Panc1 (cell line): ENCODE results near the gene DAB2IP.

ENCODE experiments used
- POLR2AphosphoS5 ChIP-seq: IDR thresholded peaks from 2 replicates; pipeline ENCODE4 v1.6.1; 2012; ENCODE audit warnings: mild to moderate bottlenecking, low read depth, low read length, moderate library complexity
- SIN3A ChIP-seq: IDR thresholded peaks from 2 replicates; pipeline ENCODE4 v1.6.1; 2012; ENCODE audit warnings: low read depth, mild to moderate bottlenecking, low read length, moderate library complexity, borderline replicate concordance; ENCODE audit not compliant: insufficient read depth
- TCF7L2 ChIP-seq: IDR thresholded peaks from 2 replicates; pipeline ENCODE4 v1.6.1; 2011; ENCODE audit warnings: mild to moderate bottlenecking, low read depth, low read length, inconsistent platforms
- TF ChIP-seq, protein P1 (sequence below): fragments of 450-650 bp; IDR thresholded peaks from 2 replicates; pipeline ENCODE4 v1.5.1; 2017; ENCODE audit warnings: mild to moderate bottlenecking
- TF ChIP-seq, protein P2 (sequence below), 2 experiments: IDR thresholded peaks; 2 replicates each; pipeline ENCODE4 v1.6.1; 2011 to 2012; ENCODE audit warnings: low read depth in 2 of 2, control low read depth in 1 of 2, low read length in 1 of 2, mild to moderate bottlenecking in 1 of 2, moderate library complexity in 1 of 2; ENCODE audit not compliant: insufficient read depth in 1 of 2

DNA sequence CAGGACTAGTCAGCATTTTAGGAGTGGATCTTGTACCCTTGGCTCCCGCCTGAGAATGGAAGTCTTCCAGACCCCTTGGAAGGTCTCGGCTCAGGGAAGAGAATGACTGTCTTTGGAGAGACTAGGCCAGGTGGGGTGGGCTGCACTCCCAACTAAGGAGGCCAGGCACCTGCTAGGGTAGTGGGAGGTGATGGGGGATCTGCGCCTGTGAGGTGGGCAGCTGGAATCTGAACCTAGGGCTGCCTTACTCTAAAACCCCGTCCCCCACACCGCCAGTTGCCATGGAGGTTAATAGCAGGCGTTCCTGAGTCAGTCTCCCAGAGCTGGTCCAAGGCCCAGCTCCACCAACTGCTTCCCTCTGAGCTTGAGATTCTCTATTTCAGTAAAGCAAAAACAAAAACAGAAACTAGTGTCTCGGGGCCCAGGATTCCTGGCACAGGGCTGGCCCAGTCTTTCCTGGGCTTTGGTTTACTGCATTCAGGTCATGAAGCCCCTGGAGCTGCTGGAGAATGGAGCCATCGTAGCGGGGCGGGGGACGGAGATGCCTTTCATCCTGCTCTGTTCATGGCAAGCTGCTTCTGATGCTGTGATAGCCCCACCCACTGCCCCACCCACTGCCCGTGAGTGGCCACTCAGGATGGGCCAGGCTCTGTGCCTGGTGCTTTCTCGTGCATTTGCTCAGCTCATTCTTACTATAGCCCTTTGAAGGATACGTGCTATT lies 57.5 kb downstream of the DAB2IP start:
- TF ChIP-seq, protein P1, sequence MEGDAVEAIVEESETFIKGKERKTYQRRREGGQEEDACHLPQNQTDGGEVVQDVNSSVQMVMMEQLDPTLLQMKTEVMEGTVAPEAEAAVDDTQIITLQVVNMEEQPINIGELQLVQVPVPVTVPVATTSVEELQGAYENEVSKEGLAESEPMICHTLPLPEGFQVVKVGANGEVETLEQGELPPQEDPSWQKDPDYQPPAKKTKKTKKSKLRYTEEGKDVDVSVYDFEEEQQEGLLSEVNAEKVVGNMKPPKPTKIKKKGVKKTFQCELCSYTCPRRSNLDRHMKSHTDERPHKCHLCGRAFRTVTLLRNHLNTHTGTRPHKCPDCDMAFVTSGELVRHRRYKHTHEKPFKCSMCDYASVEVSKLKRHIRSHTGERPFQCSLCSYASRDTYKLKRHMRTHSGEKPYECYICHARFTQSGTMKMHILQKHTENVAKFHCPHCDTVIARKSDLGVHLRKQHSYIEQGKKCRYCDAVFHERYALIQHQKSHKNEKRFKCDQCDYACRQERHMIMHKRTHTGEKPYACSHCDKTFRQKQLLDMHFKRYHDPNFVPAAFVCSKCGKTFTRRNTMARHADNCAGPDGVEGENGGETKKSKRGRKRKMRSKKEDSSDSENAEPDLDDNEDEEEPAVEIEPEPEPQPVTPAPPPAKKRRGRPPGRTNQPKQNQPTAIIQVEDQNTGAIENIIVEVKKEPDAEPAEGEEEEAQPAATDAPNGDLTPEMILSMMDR: no peak
- no peak for TF ChIP-seq TCF7L2
- TF ChIP-seq POLR2AphosphoS5: no peak
- TF ChIP-seq, protein P2, sequence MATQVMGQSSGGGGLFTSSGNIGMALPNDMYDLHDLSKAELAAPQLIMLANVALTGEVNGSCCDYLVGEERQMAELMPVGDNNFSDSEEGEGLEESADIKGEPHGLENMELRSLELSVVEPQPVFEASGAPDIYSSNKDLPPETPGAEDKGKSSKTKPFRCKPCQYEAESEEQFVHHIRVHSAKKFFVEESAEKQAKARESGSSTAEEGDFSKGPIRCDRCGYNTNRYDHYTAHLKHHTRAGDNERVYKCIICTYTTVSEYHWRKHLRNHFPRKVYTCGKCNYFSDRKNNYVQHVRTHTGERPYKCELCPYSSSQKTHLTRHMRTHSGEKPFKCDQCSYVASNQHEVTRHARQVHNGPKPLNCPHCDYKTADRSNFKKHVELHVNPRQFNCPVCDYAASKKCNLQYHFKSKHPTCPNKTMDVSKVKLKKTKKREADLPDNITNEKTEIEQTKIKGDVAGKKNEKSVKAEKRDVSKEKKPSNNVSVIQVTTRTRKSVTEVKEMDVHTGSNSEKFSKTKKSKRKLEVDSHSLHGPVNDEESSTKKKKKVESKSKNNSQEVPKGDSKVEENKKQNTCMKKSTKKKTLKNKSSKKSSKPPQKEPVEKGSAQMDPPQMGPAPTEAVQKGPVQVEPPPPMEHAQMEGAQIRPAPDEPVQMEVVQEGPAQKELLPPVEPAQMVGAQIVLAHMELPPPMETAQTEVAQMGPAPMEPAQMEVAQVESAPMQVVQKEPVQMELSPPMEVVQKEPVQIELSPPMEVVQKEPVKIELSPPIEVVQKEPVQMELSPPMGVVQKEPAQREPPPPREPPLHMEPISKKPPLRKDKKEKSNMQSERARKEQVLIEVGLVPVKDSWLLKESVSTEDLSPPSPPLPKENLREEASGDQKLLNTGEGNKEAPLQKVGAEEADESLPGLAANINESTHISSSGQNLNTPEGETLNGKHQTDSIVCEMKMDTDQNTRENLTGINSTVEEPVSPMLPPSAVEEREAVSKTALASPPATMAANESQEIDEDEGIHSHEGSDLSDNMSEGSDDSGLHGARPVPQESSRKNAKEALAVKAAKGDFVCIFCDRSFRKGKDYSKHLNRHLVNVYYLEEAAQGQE (IDR thresholded peaks at IDR 0.05; ENCODE audit: insufficient read depth in 1 of 2, low read depth in 2 of 2, low read length in 1 of 2): no peak
- TF ChIP-seq SIN3A: no peak
